HG03354 (cell line): ENCODE measurements around the gene CHCHD2.
A peak's percentile ranks its signal among the peaks of the same experiment; 100 is the strongest.
"Not testable (repeated sequence)": the region's sequence is repeated elsewhere in the genome, so short reads cannot be mapped to it uniquely, and the experiment has no call there.

Source experiments
- ATAC-seq: cut with Tn5 transposase; IDR thresholded peaks from one replicate; pipeline ENCODE4 v1.9.1; 2021; ENCODE audit warnings: mild to moderate bottlenecking; ENCODE audit not compliant: unreplicated experiment, poor library complexity, severe bottlenecking

Gene CHCHD2, protein sequence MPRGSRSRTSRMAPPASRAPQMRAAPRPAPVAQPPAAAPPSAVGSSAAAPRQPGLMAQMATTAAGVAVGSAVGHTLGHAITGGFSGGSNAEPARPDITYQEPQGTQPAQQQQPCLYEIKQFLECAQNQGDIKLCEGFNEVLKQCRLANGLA

GRCh38 chr7:56106108-56107073, at the start of gene CHCHD2:
TSS of gene CHCHD2 (minus strand) at chr7:56106476. CDS start at chr7:56106413, 63 bp downstream.
- ATAC-seq, result peak; percentile 100

GRCh38 chr7:56131062-56131461, 24.8 kb upstream of the CHCHD2 start:
- ATAC-seq, result not testable (repeated sequence)

GRCh38 chr7:56127241-56127975, 21.1 kb upstream of the CHCHD2 start:
- ATAC-seq, result no peak

DNA sequence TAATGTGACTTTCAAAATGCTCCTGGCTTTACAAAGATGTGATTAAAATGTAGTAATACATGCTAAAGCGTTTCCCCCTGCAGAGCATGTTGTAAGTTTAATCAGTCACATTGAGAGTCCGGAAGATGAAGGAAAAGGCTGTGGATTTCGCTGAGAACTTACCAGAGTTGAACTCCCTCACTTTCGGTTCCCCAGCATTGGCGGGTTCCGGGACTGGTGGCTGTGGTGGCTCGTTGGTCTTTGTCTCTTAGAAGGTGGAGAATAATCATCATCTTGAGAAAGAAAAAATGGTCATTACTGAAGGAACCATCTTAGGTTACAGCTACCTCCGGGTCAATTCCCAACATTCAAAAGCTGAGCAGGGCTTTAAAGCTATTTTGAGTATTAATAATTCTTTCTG, 19.6 kb upstream of the CHCHD2 start:
- ATAC-seq, result no peak

- ATAC-seq, result no peak
Observed at GRCh38 chr7:56124981-56125380, 18.7 kb upstream of the CHCHD2 start.

- ATAC-seq, result no peak
Observed at GRCh38 chr7:56121440-56121839, 15.2 kb upstream of the CHCHD2 start.

GRCh38 chr7:56115852-56116538, 9.7 kb upstream of the CHCHD2 start, which contains the start of gene NUPR2:
TSS of gene NUPR2 (minus strand) at chr7:56116417. CDS start at chr7:56116314, 103 bp downstream.
- ATAC-seq, result no peak

DNA sequence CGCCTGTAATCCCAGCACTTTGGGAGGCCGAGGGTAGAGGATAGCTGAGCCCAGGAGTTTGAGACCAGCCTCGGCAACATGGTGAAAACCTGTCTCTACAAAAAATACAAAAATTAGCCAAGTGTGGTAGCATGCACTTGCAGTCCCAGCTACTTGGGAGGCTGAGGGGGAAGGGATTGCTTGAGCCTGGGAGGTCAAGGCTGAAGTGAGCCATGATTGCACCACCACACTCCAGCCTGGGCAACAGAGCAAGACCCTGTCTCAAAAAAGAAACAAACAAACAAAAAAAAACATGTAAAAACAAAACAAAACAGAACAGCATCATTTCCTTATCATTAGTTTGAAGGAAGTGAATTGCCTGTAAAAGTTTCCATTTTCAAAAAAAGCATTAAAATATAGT, 6.0 kb upstream of the CHCHD2 start:
- ATAC-seq, result not testable (repeated sequence)

DNA sequence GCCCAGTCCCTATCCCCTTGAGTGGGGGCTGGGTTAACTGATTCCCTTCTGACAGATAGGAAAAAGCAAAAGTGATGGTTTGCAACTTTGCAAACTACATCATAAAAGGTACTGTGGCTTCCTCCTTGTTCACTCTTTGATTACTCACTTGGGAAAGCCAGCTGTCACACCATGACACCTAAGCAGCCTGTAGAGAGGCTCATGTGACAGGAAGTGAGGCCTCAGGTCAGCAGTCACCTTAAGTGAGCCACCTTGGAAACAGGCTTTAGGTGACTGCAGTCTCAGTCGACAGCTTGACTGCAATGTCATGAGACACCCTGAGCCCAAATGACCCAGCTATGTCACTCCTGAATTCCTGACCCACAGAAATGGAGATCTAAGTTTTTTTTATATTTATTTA, 4.3 kb upstream of the CHCHD2 start:
- no peak for ATAC-seq

DNA sequence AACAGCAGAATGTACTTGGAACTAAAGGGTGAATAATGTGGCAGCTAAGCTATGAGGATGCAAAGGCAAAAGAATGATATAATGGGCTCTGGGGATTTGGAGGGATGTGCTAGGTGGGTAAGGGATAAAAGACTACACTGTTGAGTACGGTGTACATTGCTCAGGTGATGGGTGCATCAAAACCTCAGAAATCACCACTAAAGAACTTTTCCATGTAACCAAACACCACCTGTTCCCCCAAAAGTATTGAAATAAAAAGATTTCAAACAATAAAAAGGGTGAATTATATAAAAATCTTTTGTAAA, 1.6 kb upstream of the CHCHD2 start:
- ATAC-seq, result no peak

GRCh38 chr7:56105508-56105907, 768 bp downstream of the CHCHD2 start:
- peak; percentile 21 for ATAC-seq

DNA sequence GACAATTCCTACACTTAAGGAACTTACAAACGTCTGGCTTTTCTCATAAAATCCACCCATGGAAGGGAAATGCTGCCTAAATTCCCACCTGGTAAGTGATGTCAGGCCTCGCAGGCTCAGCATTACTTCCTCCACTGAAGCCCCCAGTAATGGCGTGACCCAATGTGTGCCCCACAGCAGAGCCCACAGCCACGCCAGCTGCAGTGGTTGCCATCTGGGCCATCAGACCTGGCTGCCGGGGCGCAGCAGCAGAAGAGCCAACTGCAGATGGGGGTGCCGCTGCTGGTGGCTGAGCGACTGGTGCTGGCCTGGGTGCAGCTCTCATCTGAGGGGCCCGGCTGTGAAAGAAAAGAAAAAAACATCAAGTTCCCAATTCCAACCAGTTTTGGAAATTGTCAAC, 2.1 kb downstream of the CHCHD2 start:
- not testable (repeated sequence) for ATAC-seq

DNA sequence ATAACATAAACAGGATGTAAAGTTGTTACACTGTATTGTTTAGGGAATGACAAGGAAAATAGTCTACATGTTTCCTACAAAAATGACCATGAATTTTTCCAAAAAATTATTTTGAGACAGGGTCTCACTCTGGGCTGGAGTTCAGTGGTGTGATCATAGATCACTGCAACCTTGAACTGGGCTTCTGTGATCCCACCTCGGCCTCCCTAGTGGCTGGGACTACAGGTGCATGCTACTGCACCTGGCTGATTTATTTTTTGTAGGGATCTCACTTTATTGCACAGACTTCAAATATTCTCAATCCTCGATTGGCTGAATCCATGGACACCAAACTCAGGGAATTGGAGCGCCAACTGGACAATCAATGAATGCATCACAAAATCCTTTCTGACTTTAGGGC, 6.6 kb downstream of the CHCHD2 start:
- ATAC-seq, result no peak

DNA sequence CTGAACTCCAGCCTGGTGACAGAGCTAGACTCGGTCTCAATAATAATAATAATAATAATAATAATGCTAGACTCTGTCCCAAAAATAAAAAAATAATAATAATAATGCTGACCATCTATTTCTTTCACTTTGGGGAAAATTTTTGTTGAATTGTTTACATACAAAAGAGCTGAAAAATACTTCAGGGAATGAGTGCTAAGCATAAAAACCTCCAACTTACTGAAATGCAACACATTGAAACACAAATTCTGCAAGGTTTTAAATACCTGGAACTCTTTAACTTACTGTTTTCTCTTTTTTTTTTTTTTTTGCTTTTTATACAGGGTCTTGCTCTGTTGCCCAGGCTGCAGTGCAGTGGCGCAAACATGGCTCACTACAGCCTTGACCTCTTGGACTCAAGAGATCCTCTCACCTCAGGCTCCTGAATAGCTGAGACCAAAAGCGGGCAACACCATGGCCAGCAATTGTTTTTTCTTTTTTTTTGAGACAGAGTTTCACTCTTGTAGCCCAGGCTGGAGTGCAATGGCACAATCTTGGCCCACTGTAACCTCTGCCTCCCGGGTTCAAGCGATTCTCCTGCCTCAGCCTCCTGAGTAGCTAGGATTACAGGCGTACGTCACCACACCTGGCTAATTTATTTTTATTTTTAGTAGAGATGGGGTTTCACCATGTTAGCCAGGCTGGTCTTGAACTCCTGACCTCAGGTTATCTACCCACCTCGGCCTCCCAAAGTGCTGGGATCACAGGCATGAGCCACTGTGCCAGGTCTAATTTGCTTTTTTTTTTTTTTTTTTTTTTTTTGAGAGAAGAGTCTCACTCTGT, 7.9 kb downstream of the CHCHD2 start:
- not testable (repeated sequence) for ATAC-seq

DNA sequence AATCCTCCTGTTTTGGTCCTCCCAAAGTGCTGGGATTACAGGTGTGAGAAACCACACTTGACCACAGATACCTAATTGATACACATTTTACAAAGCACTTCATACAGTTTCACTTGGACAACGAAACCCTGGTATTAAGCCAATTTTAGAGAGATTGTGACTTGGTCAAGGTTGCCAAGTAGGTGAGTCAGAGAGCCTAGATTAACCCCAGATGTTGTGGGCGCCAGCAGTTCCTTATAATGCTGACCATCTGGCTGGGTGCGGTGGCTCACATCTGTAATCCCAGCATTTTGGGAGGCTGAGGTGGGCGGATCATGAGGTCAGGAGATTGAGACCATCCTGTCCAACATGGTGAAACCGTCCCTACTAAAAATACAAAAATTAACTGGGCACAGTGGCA, 8.6 kb downstream of the CHCHD2 start:
- no peak for ATAC-seq

- no peak for ATAC-seq
Observed at GRCh38 chr7:56092789-56093531, 13.3 kb downstream of the CHCHD2 start, which contains the start of gene PHKG1. TSS of gene PHKG1 (minus strand) at chr7:56092952. CDS start at chr7:56088941, 4,011 bp downstream.

DNA sequence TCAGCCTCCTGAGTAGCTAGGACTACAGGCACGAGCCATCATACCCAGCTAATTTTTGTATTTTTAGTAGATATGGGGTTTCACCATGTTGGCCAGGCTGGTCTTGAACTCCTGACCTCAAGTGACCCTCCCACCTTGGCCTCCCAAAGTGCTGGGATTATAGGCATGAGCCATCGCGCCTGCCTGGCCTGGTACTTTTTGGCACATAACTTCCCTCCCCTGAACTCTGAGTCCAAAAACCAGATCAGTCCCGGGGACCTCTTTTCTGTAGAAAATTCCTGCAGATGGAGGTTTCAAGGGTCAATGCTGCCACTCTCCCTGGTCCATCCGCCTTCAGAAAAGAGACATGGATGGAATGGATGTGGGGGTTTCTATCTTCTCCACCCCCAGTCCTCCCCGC, 13.9 kb downstream of the CHCHD2 start:
- ATAC-seq, result not testable (repeated sequence)

GRCh38 chr7:56091591-56091990, 14.7 kb downstream of the CHCHD2 start:
- no peak for ATAC-seq
